T-helper 2 cell (primary cell): ENCODE results near the gene EFTUD2.
"Not testable (repeated sequence)": the region's sequence is repeated elsewhere in the genome, so short reads cannot be mapped to it uniquely, and the experiment has no call there.

Source experiments
- DNase-seq, 5 experiments: peaks; one replicate each; pipeline versions ENCODE4 v3.0.0 to v3.0.0-alpha.2; 2012 to 2022

Gene EFTUD2

DNA sequence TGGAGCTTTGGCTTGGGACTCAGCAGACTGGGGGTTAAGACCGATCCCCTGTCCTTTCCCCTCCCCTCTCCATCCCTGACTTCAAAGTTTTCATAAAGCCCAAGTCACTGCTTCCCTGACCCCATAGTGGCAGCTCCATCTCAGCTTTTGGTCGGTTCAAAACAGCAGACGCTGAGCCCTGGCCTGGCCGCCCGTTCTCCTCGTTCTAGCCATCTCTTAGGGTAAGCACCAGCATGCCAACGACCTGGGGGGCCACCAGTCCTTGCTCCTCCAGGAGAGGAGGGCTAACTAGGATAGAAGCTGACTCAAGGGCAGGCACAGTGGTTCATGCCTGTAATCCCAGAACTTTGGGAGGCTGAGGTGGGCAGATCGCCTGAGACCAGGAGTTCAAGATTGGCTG, 53.0 kb downstream of the EFTUD2 start:
- no peak for DNase-seq

- DNase-seq = no peak
Observed at GRCh38 chr17:44844390-44844830, 54.8 kb downstream of the EFTUD2 start.

- no peak for DNase-seq
Observed at GRCh38 chr17:44842748-44843147, 56.5 kb downstream of the EFTUD2 start.

DNA sequence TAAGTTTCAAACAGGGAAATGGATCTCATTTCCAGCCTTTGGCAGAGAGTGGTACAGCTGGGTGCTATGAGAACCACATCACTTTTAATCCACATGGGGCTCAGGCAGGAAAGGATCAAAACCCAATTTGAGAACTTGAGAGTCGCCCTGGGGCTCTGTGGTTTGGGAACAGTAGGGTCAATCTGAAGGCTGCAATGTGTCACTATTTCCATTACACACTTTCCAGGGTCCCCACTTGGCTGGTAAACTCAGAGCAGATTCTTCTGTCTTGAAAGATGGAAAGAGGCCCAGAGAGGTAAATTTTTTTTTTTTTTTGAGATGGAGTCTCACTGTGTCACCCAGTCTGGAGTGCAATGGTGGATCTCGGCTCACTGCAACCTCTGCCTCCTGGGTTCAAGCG, 58.3 kb downstream of the EFTUD2 start:
- DNase-seq = no peak

- no peak for DNase-seq
Observed at GRCh38 chr17:44840274-44840673, 59.0 kb downstream of the EFTUD2 start.

GRCh38 chr17:44837196-44837595, 62.0 kb downstream of the EFTUD2 start:
- DNase-seq = no peak

DNA sequence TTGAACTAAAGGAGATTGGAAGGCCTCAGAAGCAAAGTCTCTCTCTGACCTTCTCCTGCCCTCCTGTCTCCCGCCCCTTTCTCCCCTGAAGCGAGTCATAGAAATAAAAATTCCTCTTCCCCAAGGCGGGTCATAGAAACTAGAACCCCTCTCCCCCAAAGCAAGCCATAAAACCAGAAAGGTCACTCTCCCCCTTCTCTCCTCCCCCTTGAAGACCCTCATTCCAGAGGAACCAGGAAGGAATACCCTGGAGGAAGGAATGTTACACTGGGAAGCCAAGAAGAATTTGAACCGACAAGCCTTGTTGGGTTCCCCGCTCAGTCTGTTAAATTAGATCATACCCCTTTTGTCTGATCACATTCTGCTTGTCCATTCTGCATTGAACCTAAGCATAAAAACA, 66.4 kb downstream of the EFTUD2 start:
- no peak for DNase-seq

- DNase-seq = no peak
Observed at GRCh38 chr17:44831371-44831770, 67.9 kb downstream of the EFTUD2 start.

DNA sequence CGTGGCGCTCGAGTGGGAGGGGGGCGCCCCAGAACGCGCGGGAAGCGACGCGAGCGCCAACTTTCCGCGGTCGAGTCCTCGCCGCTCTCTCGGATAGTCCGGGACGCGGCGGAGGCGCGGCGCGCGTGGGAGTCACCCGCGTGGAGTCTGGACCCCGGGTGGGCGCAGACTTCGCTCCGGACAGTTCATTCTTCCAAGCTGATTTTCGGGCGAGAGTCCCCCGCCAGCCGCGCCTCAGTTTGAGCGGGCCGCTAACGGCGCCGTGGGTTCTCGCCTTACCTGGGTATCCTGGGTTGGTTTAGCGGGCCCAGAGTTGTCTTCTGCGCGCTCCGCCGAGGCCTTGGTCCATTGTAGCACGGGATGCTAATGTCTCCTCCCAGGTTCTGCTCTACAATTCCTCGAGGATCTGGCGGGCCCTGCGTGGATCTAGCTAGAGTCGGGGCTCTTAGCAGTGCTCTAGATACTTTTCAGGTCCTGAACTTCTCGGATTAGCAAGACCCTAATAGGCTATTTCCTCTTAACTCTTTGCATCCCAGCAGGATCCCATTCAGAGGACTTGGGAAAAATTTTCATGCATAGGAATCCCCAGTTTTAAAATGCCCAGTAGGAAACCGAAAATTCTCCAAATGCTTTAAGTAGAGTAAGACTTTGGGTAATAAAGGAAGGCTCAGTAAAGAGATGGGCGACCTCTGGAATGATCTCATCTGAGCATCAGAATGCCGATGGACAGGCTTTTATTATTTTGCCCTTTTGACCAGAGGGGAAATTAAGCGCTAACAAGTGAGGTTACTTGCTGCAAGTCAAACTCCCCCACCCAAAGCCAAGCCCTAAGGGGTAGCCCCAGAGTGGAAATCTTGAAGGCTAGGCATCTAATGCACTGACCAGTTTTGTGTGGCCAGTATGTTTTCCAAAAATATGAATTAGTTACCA, 68.6 kb downstream of the EFTUD2 start:
- no peak for DNase-seq

DNA sequence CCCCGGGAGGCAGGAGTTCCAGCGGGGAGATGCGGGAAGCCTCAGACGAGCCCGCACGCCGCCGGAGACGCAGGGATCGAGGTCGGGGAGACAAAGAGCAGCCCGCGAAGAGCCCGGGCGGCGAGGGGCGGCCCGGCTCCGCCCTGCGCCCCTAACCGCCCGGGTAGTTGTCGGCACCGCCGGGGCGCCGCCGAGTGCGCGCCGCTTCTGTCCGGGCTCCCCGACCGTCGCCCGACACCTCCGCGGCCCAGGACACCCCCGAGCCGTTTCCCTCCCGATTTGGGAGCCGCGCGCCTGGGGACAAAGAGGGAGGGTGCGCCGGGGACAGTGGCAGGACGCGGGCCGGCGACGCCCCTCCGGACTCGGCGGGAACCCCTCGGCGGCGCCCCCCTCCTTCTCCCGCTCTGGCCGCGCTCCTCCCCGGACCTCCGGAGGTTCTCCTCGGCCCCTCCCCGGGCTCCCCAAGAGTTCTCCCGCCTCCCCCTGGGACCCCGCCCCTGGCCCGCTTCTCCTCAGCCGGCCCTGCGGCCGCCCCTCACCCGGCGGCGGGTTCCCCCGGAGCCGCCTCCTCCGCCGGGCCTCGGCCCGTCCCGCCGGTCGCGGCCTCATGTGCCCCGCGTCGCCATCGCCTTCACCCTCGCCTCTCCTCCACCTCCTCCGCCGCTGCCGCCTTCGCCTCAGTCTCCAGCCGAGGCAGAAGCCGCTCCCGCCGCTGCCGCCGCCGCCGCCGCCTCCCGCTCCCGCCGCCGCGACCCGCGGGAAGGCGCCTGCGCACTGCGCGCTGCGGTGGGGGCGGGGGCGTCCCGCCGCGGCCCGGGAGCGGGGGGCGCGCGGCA, 69.5 kb downstream of the EFTUD2 start, which contains the start of gene GJC1:
Gene GJC1 (minus strand): TSS at position 765 of the 836 bp plus-strand sequence. CDS start 24,470 bp downstream, outside the sequence.
- DNase-seq = peak in 1 of 5 experiments; percentile 22

DNA sequence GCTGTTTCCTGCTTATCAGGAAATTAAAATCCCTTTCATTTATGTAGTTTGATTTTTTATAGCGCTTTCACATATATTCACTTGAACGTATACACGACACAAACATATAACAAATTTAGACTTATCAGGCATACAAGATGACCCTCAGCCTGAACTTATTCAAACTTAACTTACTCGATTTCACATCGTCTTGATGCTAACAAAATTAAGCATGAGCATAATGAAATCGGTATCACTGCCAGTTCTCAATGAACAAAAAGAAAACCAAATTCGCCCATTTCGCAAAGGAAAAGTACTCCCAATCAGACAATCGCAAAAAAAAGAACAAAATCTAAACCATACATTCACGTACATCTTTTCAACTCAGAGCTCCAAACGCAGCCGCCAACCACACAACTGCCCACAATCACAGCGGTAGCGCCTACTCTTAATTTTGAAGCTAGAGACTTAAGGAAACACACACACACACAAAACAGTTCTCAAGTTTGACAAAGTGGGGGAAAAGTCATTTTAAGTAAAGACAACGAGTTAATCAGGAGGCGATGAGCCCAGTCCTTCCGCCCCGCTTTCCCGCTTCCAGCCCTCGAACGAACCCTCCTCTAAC, 70.2 kb downstream of the EFTUD2 start:
- peak in 1 of 5 experiments; percentile 42 for DNase-seq

DNA sequence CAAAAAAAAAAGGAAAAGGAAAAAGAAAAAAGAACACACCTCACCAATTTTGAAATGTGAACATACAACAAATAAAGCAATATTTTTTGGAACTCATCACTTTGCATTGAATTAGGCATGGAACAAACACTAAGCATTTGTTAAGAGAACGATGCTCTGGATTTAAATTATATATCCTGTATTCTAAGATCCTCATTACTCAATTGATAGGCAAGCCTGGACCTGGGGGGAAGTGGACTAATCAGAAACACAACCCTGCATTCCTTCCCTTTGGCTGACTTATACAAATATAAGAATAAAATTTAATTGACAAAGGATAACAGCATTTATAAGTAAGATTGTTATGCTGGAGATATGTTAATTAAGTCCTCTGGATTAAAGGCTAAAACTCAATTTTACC, 71.4 kb downstream of the EFTUD2 start:
- no peak for DNase-seq

GRCh38 chr17:44826123-44826790, 73.0 kb downstream of the EFTUD2 start:
- no peak for DNase-seq

- DNase-seq = not testable (repeated sequence)
Observed at GRCh38 chr17:44825236-44825635, 74.0 kb downstream of the EFTUD2 start.

- no peak for DNase-seq
Observed at GRCh38 chr17:44820631-44821212, 78.5 kb downstream of the EFTUD2 start.

DNA sequence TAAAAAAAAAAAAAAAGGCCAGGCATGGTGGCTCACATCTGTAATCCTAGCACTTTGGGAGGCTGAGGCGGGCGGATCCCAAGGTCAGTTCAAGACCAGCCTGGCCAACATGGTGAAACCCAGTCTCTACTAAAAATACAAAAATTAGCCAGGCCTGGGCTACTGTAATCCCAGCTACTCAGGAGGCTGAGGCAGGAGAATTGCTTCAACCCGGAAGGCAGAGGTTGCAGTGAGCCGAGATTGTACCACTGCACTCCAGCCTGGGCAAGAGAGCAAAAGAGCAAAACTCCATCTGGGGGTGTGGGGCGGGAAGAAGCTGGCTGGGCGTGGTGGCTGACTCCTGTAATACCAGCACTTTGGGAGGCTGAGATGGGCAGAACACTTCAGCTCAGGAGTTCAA, 80.7 kb downstream of the EFTUD2 start:
- not testable (repeated sequence) for DNase-seq

DNA sequence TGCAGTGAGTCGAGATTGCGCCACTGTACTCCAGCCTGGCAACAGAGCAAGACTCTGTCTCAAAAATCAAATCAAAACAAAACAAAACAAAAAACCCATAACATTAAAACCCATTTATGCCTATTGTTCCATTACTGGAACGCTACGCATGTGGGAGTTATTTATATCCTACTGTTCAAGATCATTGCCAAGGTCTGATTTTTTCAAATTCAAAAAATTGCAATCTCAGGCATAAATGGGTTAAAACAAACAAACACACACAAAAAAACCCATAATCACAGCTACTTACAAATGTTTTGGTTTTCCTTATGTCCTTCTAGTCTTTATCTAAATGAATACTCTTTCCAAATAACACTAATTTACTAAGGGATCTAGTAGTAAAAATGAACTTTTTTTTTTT, 87.0 kb downstream of the EFTUD2 start:
- DNase-seq = no peak

DNA sequence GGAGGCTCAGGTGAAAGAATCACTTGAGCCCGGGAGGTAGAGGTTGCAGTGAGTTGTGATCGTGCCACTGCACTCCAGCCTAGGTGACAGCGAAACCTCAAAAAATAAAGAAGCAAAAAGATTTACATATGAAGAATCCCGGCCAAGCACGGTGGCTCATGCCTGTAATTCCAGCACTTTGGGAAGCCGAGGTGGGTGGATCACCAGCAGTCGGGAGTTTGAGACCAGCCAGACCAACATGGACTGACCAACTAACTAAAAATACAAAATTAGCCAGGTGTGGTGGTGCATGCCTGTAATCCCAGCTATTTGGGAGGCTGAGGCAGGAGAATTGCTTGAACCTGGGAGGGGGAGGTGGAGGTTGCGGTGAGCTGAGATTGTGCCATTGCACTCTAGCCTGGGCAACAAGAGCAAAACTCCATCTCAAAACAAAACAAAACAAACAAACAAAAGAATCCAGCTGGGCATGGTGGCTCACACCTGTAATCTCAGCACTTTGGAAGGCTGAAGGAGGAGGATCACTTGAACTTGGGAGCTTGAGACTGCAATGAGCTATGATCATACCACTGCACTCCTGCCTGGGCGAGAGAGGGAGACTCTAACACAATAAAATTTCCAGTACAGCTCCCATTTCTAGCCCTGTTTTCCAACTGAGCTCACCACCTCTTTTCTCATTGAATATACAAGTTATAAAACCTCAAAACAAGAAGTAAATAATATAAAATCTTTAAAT, 90.4 kb downstream of the EFTUD2 start:
- DNase-seq = not testable (repeated sequence)

GRCh38 chr17:44808156-44808555, 91.1 kb downstream of the EFTUD2 start:
- DNase-seq = no peak

DNA sequence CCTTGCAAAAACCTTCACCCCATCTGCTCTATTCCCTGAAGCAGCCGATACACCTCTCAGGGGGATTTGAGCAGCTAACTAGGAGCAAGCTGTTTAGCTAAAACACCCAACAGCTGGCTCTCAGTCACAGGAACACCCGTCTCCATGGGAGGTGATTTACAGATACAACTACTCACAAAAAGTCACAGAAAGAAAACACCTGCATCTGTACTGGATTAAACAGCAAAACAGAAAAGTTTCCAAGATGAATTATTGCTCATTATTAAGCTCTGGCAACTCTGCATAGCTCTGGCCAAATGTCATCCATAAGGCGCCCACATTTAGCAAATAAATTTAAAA, 91.5 kb downstream of the EFTUD2 start:
- no peak for DNase-seq

GRCh38 chr17:44807093-44807816, 92.0 kb downstream of the EFTUD2 start:
- DNase-seq = no peak
